ENCODE results near the gene TTC33. TPM values are rescaled to one million over a fixed set of nuclear protein-coding genes. Genes with fewer than 3 reads are reported as not detected.

TTC33 gene
- total and polyA plus RNA-seq, 2 of the 4 experiments (the other 2 are of a cell fraction) = 3.1 to 8.1 TPM

- H3K23ac ChIP-seq (ENCODE audit: low read depth, low read length) = no peak overlapping the region
- no peak overlapping the region for H3K56ac ChIP-seq (ENCODE audit: extremely low read depth, insufficient read depth, low read length)
- no peaks in the 10 kb centered on the region for H3K79me1 ChIP-seq (ENCODE audit: low read depth in 1 of 2, low read length in 2 of 2)
- no peak overlapping the region for H3K9ac ChIP-seq (ENCODE audit: low read depth, low read length)
- ATAC-seq (ENCODE audit: low read depth) = no peak
- H3K14ac ChIP-seq (replicated peaks; ENCODE audit: low read depth, low read length) = no peak overlapping the region
- H2BK120ac ChIP-seq (ENCODE audit: low read depth, low read length) = no peak overlapping the region
- H2BK5ac ChIP-seq (ENCODE audit: low read depth, low read length, poor library complexity, severe bottlenecking) = no peak overlapping the region
- H4K91ac ChIP-seq (ENCODE audit: insufficient read depth, low read depth, low read length) = no peak overlapping the region
- no peak overlapping the region for H2AFZ ChIP-seq (replicated peaks; ENCODE audit: low read length, poor library complexity)
- no peaks in the 10 kb centered on the region for H3K9me3 ChIP-seq (ENCODE audit: control insufficient read depth, insufficient read depth, low read length)
- TF ChIP-seq MXI1 (IDR thresholded peaks at IDR 0.05; ENCODE audit: borderline replicate concordance, low read depth, low read length) (no peak), CTCF (conservative IDR thresholded peaks at IDR 0.05; ENCODE audit: low read depth, low read length) (no peak), USF2 (IDR thresholded peaks at IDR 0.05; ENCODE audit: low read depth, low read length) (no peak), CHD1 (IDR thresholded peaks at IDR 0.05; ENCODE audit: low read depth, low read length) (no peak), ELK1 (IDR thresholded peaks at IDR 0.05; ENCODE audit: borderline replicate concordance, low read depth, low read length) (no peak), RCOR1 (IDR thresholded peaks at IDR 0.05; ENCODE audit: insufficient replicate concordance, low read length) (no peak), SMC3 (IDR thresholded peaks at IDR 0.05; ENCODE audit: low read depth, low read length) (no peak), FOS (IDR thresholded peaks at IDR 0.05; ENCODE audit: low read depth, low read length) (no peak)
- H2AK5ac ChIP-seq (ENCODE audit: low read depth, low read length) = no peak overlapping the region
- dilution Hi-C loops (cut with HindIII; ENCODE audit: low sequenced_read_pairs, unreplicated experiment) = no loop called here
- no peaks in the 10 kb centered on the region for H3K27me3 ChIP-seq (ENCODE audit: control insufficient read depth, insufficient read depth, low read length)
- ChIA-PET CTCF (no interaction called here), POLR2A (ENCODE audit: unreplicated experiment) (no interaction called here)
- no peak overlapping the region for H3K27ac ChIP-seq (ENCODE audit: insufficient read depth, low read length)
- H3K9me1 ChIP-seq (ENCODE audit: insufficient read depth, low read length) = peaks cover 3% of the 10 kb centered on the region
- no peak overlapping the region for H3K4me3 ChIP-seq (ENCODE audit: insufficient read depth, low read depth, low read length)
- no peaks in the 10 kb centered on the region for H3K36me3 ChIP-seq (ENCODE audit: control insufficient read depth, insufficient read depth, low read length)
- H3K4me1 ChIP-seq (ENCODE audit: control insufficient read depth, insufficient read depth, low read length) = no peaks in the 10 kb centered on the region; the same call in 1 of the 2 replicates
- H2BK15ac ChIP-seq (ENCODE audit: low read depth, low read length) = no peak overlapping the region
- H2BK20ac ChIP-seq (ENCODE audit: low read depth, low read length) = no peak overlapping the region
- no peak overlapping the region for H3K4me2 ChIP-seq (ENCODE audit: low read depth, low read length)
- intact Hi-C loops (cut with micrococcal nuclease) = no loop called here
- WGBS, 2 experiments (ENCODE audit: extremely low coverage in 2 of 2, insufficient read length in 1 of 2) = no CpG with 5 or more reads among the region's 2 CpGs
- in situ Hi-C loops (cut with MboI; ENCODE audit: low sequenced_read_pairs) = no loop called here
- H4K8ac ChIP-seq (ENCODE audit: low read depth in 2 of 2, low read length in 2 of 2) = no peak overlapping the region
- no peak overlapping the region for H4K5ac ChIP-seq (ENCODE audit: low read depth, low read length)
- no peak for DNase-seq
- H4K20me1 ChIP-seq (ENCODE audit: insufficient read depth, low read length) = no peaks in the 10 kb centered on the region
- H2AK9ac ChIP-seq (replicated peaks; ENCODE audit: low read depth, low read length, poor library complexity) = no peak overlapping the region
- BruUV-seq (replicated peaks) = no TSS peak
- no peak overlapping the region for H3K18ac ChIP-seq (ENCODE audit: low read depth, low read length)
- no peak overlapping the region for H3K4ac ChIP-seq (ENCODE audit: low read depth, low read length)
Measured at GRCh38 chr5:40474250-40474649, 281.5 kb downstream of the TTC33 start.

Data from IMR-90 (cell line).